Panc1 (cell line): ENCODE data around the gene GMNC.

ENCODE experiments used
- POLR2AphosphoS5 ChIP-seq: IDR thresholded peaks from 2 replicates; pipeline ENCODE4 v1.6.1; 2012; ENCODE audit warnings: mild to moderate bottlenecking, low read depth, low read length, moderate library complexity
- REST ChIP-seq, 2 experiments: IDR thresholded peaks; 2 replicates each; pipeline ENCODE4 v1.6.1; 2011 to 2012; ENCODE audit warnings: low read depth in 2 of 2, control low read depth in 1 of 2, low read length in 1 of 2, mild to moderate bottlenecking in 1 of 2, moderate library complexity in 1 of 2; ENCODE audit not compliant: insufficient read depth in 1 of 2
- TCF7L2 ChIP-seq: IDR thresholded peaks from 2 replicates; pipeline ENCODE4 v1.6.1; 2011; ENCODE audit warnings: mild to moderate bottlenecking, low read depth, low read length, inconsistent platforms
- TF ChIP-seq, protein P1 (sequence below): fragments of 450-650 bp; IDR thresholded peaks from 2 replicates; pipeline ENCODE4 v1.5.1; 2017; ENCODE audit warnings: mild to moderate bottlenecking

- TF ChIP-seq, protein P1, sequence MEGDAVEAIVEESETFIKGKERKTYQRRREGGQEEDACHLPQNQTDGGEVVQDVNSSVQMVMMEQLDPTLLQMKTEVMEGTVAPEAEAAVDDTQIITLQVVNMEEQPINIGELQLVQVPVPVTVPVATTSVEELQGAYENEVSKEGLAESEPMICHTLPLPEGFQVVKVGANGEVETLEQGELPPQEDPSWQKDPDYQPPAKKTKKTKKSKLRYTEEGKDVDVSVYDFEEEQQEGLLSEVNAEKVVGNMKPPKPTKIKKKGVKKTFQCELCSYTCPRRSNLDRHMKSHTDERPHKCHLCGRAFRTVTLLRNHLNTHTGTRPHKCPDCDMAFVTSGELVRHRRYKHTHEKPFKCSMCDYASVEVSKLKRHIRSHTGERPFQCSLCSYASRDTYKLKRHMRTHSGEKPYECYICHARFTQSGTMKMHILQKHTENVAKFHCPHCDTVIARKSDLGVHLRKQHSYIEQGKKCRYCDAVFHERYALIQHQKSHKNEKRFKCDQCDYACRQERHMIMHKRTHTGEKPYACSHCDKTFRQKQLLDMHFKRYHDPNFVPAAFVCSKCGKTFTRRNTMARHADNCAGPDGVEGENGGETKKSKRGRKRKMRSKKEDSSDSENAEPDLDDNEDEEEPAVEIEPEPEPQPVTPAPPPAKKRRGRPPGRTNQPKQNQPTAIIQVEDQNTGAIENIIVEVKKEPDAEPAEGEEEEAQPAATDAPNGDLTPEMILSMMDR, result no peak
- no peak for TF ChIP-seq POLR2AphosphoS5
- TF ChIP-seq TCF7L2, result no peak
- TF ChIP-seq REST (IDR thresholded peaks at IDR 0.05; ENCODE audit: insufficient read depth in 1 of 2, low read depth in 2 of 2, low read length in 1 of 2), result no peak
Observed at GRCh38 chr3:190909908-190910307, 47.4 kb upstream of the GMNC start.
